HG03575 (cell line): ENCODE measurements around the gene SMS.

Source experiments
- ATAC-seq: cut with Tn5 transposase; IDR thresholded peaks from one replicate; pipeline ENCODE4 v1.9.1; 2021; ENCODE audit not compliant: unreplicated experiment, insufficient number of reproducible peaks, low FRiP score; ENCODE audit errors: extremely low read depth

Gene SMS

GRCh38 chrX:21940356-21940829, at the start of gene SMS:
Gene SMS (plus strand): TSS chrX:21940709. CDS start chrX:21940825, 116 bp downstream.
- ATAC-seq: no peak

DNA sequence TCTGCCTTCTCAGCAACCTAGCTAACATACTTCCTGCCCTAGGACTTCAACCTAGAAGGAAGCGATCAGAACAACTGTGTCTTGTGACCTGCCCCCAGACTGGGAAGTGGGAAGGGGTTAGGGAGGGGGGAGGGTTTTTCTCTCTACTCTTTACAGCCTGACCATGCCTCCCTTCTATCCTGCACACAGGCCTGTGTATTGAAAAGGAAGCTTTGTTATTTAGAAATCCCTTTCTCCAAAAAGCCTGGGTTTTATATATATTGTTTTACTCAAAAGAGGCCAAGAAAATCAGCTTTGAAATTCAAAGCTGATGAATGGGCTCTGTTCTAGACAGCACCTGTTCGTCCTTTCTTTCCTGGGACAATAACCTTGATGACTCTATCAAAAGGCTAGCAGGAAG, 35.2 kb upstream of the SMS start:
- ATAC-seq: no peak

DNA sequence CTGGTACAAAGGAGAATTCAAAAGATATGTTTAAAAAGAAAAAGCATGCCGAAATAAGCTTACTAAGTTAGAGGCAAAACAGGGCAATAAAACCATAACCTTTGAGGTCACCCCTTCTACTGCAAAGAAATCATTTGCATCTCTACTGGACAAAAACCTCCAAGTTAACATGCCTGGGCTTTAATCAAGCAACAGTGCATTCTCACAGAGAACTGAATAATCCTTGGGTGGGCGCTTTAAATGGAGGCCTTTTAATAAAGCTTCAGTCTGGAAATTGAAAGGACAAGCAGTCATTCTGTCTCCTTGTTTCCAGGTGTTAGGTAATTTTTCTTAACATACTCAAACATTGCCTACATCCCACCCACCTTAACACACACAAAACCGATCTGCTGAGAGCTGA, 34.6 kb upstream of the SMS start:
- no peak for ATAC-seq

GRCh38 chrX:21907260-21907659, 33.2 kb upstream of the SMS start:
- ATAC-seq: no peak

DNA sequence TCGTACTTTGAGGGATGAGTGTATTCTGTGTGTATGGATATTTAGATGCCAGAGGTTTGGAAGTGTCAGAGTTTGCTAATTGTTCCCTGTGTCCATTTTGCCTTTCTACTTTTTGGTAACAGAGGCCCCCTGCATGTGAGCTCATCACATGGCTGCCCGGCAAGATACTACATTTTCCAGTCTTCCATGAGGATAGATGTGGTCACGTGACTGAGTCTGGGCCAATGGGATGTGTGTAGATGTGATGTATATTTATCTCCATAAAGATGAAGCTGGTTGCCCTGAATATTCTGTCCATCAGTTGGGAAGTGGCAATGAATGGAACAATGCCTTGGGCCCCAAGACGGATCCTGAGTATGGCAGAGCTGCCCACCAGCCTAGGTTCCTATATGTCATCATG, 29.0 kb upstream of the SMS start:
- no peak for ATAC-seq

- ATAC-seq: no peak
These were observed 28.3 kb upstream of the SMS start for GRCh38 chrX:21912220-21912619.

DNA sequence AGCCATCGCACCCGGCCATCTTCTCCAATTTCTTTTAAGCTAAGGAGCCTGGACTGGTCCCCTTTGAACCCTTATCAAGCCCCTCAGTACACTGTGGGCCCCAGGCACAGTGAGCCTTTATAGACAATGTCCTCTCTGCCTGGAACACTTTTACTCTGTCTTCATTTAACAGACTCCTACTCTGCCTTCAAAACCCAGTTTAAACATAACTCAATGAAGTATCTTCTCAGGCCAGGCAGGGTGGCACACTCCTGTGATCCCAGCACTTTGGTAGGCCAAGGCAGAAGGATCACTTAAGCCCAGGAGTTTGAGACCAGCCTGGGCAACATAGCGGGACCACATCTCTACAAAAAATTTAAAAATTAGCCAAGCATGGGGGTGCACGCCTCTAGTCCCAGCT, 27.5 kb upstream of the SMS start:
- no peak for ATAC-seq

GRCh38 chrX:21926116-21926515, 14.4 kb upstream of the SMS start:
- ATAC-seq: no peak

- ATAC-seq: peak; percentile 72
These were observed 13.8 kb upstream of the SMS start for GRCh38 chrX:21926527-21927278.

DNA sequence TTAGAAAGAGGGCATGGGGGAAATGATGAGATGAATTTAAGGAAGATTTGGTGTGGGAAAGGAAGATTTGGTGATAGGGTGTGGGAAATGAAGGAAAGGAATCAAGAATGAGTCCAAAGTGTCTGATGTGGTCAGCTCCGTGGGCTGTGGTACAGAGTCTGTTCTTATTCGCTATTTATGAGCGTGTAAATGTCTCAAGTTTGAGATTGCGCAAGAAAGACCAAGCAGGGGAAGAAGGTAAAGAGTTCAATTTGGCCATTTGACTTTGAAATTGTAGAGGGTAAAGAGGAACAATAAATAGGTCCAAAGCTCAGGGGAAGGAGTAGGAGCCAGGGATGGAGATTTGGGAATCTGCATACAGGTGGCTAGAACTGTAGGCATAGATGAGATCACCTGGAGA, 11.3 kb upstream of the SMS start:
- no peak for ATAC-seq

DNA sequence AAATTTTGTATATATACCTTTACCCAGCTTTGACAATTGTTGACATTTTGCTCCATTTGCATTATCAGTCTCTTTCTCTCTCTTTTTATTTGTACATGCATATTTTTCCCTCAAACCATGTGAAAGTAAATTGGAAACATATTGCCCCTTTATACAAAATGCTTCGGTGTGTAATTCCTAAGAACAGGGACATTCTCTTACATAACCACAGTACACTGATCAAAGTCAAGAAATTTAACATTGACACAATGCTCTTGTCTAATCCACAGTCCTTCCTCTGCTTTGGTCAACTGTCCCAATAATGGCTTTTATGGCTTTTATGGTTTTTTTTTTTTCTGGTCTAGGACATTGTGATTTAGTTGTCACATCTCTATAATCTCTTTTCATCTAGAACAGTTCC, 9.5 kb upstream of the SMS start:
- ATAC-seq: no peak

DNA sequence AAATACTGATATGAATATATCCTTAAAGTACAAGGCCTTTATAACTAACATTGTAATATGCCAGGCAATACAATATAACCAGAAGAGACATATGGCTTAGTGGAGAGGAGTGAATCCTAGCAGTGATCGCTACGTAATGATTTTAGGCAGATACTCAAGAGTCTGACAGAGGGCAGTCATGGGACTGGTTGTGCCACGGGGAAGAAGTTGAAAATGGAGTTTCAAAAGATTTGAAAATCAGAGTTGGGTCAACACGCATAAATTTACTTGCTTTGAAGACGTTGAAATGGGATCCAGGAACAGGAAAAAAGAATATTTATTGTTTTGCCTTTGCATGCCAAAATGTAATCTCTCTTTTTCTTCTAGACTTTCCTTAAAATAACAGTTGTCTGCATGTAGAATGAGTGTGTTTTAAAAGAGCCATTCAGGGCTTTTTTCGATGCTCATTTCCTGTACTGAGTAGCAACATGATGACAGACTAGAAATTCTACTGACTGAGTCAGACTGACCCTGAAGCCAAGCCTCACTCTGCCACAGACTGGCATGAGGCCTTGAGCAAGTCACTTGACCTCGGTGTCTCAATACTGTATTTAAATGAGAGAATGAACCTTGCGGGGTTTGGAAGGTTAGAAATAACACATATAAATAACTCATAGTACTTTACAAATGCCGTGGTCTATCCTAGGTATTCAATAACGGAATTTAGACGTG, 8.1 kb upstream of the SMS start:
- no peak for ATAC-seq

- ATAC-seq: no peak
These were observed 7.4 kb upstream of the SMS start for GRCh38 chrX:21933077-21933476.

GRCh38 chrX:21934414-21934813, 6.1 kb upstream of the SMS start:
- ATAC-seq: no peak

- no peak for ATAC-seq
These were observed 603 bp upstream of the SMS start for GRCh38 chrX:21939906-21940305.

- no peak for ATAC-seq
These were observed 3.1 kb downstream of the SMS start for GRCh38 chrX:21943460-21944135.

GRCh38 chrX:21944136-21944615, 3.7 kb downstream of the SMS start:
- no peak for ATAC-seq

GRCh38 chrX:21946925-21947641, 6.6 kb downstream of the SMS start:
- ATAC-seq: no peak

GRCh38 chrX:21947671-21948070, 7.2 kb downstream of the SMS start:
- no peak for ATAC-seq
